ENCODE data around the gene PISD.
"Not testable (repeated sequence)": the region's sequence is repeated elsewhere in the genome, so short reads cannot be mapped to it uniquely, and the experiment has no call there.

PISD gene

DNA sequence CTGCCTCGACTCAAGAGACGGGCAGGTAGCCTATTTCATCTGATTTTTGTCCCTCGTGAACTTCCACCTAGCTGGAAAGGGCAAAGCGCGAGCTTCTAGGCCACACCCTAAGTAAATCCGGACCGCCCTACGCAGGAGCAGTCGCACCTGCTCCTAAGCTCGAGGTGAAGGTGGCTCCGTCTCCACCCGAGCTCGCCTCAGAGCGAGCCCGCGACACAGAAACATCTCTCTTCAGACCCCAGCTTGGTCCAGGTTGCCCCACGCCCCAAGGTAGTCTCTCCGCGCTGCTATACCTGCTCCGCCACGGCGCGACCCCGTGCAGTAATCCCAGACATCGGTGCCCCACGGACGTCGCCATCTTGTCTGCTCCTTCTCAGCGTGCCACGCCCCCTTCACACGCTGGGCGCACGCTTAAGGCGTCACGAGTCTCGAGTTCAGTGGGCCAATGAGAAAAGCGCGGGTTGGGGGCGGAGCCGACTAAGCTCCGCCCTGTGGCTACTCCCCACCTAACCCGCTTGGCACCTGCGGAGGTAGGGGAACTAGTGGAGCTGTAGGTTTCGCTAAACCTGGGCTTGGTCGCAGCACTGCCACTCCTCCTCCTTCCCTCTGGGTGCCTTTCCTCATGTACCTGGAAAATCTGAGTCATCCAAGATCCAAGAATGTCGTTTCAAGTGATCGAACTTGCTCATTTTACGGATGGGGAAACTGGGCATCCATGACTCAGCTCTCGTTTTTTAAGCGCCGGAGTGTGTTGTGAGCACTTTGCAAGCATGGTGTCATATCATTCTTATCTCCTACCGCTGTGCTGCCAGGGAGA is at the start of gene PISD:
Gene PISD, minus strand, starts transcription at position 365 of the 817 bp plus-strand sequence. Its CDS starts 7 bp downstream, at position 358.
- peak; percentile 92 to 93 for DNase-seq (ENCODE audit: low read depth in 2 of 2)

DNA sequence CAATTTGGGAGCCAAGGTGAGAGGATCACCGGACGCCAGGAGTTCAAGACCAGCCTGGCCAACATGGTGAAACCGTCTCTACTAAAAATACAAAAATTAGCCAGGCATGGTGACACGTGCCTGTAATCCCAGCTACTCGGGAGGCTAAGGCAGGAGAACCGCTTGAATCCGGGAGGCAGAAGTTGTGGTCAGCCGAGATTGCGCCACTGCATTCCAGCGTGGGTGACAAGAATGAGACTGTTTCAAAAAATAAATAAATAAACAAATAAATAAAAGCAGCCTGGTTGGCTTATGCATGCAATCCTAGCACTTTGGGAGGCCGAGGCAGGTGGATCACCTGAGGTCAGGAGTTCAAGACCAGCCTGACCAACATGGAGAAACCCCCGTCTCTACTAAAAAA is 49.2 kb upstream of the PISD start:
- DNase-seq (ENCODE audit: low read depth in 2 of 2), result not testable (repeated sequence)

DNA sequence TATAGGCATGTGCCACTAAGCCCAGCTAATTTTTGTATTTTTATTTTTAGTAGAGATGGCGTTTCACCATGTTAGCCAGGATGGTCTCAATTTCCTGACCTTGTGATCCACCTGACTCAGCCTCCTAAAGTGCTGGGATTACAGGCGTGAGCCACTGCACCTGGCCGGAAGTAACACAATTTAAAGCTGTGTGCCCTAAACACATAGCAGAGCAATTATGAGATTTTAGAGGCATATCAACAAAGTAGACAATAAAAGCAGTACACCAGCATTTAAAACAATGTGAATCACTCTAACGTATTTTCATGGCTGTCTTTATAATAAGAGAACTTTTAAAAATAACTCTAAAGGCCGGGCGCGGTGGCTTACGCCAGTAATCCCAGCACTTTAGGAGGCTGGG is 45.5 kb upstream of the PISD start:
- DNase-seq (ENCODE audit: low read depth in 2 of 2), result no peak

GRCh38 chr22:31695423-31695822 is 33.4 kb upstream of the PISD start:
- no peak for DNase-seq (ENCODE audit: low read depth in 2 of 2)

- not testable (repeated sequence) for DNase-seq (ENCODE audit: low read depth in 2 of 2)
Measured at GRCh38 chr22:31694046-31694445, 32.0 kb upstream of the PISD start.

DNA sequence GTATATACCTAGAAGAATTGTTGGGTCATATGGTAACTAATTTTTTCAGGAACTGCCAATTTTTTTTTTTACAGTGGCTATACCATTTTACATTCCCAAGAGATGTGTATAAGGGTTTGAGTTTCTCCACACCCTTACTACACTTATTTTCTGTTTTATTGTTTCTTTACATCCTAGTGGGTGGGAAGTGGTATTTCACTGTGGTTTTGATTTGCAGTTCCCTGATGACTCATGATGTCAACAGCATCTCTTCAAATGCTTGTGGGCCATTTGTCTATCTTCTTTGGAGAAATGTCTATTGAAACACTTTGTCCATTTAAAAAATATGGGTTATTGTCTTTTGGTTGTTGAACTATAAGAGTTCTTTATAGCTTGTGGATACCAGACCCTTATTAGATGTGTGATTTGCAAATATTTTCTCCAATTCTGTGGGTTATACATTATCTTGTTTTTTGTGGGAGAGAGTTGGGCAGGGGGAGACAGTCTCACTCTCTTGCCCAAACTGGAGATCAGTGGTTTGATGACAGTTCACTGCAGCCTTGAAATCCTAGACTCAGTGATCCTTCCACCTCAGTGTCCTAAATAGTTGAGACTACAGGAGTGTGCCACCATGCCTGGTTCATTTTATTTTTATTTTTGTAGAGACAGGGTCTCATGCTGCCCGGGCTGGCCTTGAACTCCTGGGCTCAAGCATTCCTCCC is 30.3 kb upstream of the PISD start:
- no peak for DNase-seq (ENCODE audit: low read depth in 2 of 2)

DNA sequence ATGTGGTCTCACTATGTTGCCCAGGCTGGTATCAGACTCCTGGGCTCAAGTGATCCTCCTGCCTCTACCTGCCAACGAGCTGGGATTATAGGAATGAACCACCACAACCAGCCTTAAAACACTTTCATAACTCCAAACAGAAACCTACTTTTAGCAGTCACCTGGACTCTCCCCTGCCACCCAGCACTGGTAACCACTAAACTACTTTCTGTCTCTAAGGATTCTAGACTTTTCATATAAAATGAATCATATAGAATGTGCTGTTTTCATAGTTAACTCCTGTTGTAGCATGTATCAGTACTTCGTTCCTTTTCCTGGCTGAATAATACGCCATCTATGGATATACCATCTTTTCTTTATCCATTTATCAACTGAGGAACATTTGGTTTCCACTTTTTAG is 29.4 kb upstream of the PISD start:
- no peak for DNase-seq (ENCODE audit: low read depth in 2 of 2)

DNA sequence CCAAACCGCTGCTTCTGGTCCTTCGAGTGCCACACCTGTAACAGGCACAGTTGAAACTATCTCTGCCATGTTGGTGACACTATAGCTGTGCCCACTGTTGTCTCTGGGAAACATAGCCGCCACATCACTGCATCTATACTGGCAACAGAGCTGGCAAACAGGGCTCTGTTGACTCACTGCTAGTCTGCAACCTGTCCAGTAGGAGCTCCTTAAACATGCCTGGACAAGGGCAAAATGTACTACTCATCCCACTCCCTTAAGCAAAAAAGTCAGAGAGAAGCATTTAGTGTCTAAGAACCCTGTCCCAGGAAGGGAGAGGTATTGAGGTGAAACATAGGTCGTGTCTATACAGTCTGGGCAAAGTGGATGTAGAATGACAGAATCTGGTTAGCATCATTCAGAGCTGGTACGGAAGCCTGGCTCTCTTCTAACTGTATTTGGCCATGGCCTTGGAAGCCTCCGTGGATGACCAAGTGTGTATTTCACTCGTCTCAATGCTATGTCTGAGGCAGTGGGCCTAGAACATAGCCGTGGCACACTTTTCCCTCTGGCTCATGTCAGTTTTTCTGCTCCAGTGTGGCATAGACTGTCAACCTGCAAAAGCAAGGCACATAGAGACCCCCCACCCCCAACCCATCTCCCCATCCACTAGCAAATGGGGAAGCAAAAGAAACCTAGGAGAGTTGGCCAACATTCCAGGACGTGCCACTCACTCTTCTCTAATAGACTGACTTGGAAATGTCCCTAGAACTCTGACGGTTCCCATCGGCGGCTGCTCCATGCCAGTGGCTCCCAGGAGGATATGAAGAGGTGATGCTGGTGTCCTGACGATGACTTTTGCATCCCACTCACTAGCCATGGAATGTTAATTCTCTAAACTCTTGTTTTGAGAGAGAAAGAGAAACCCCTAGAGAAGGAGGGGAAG is 21.4 kb upstream of the PISD start:
- DNase-seq (ENCODE audit: low read depth in 2 of 2), result no peak

DNA sequence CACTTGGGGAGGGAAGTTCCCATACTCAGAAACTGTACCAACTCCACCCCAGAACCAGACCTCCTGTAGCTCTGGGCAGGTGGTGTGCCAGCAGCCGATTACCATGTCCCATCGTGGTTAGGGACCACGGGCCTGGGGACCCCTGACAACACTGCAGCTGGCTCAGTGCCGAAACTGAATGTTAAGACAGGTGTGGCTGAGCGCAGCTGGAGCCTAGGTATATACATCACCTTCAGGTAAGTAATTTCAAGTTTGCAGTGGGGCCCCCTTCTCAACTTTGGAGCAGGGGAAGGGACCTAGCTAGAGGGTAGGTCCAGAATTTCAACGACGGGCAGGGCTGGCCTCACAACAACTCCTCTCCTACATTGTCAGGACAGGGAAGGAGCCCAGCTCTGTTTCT is 20.7 kb upstream of the PISD start:
- no peak for DNase-seq (ENCODE audit: low read depth in 2 of 2)

GRCh38 chr22:31681349-31682345 is 19.6 kb upstream of the PISD start:
- no peak for DNase-seq (ENCODE audit: low read depth in 2 of 2)

GRCh38 chr22:31680861-31681341 is 18.9 kb upstream of the PISD start:
- no peak for DNase-seq (ENCODE audit: low read depth in 2 of 2)

DNA sequence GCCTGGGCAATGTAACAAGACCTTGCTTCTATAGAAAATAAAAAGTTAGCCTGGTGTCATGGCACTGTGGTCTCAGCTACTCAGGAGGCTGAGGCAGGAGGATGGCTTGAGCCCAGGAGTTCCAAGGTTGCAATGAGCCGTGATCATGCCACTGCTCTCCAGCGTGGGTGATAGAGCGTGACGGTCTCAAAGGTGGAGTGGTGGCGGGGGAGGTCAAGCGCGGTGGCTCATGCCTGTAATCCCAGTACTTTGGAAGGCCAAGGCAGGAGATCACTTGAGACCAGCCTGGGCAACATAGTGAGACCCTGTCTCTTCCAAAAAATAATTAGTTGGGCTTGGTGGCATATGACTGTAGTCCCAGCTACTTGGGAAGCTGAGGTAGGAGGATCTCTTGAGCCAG is 16.7 kb upstream of the PISD start:
- DNase-seq (ENCODE audit: low read depth in 2 of 2), result no peak

GRCh38 chr22:31676700-31677099 is 14.7 kb upstream of the PISD start:
- DNase-seq (ENCODE audit: low read depth in 2 of 2), result peak; percentile 88 to 91

- not testable (repeated sequence) for DNase-seq (ENCODE audit: low read depth in 2 of 2)
Measured at GRCh38 chr22:31674219-31674618, 12.2 kb upstream of the PISD start.

- not testable (repeated sequence) for DNase-seq (ENCODE audit: low read depth in 2 of 2)
Measured at GRCh38 chr22:31668849-31669248, 6.8 kb upstream of the PISD start.

GRCh38 chr22:31662668-31663037 is 638 bp upstream of the PISD start:
- no peak for DNase-seq (ENCODE audit: low read depth in 2 of 2)

DNA sequence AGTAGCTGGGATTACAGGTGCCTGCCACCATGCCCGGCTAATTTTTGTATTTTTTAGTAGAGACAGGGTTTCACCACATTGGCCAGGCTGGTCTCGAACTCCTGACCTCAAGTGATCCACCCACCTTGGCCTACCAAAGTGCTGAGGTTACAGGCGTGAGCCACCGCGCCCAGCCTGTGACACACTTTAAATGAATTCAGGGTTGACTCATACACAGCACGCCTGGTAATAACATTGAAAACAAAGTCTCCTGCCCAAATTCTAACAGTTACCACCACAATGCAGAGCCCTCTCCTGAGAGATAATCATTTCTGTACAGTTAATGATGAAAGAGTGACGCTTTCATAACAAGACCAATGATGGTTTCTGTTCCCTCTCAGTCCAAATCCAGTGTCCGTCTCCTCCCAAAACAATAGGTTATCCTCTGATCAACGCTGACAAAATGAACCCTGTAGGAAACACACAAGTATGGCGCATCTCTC is 1.1 kb downstream of the PISD start:
- DNase-seq (ENCODE audit: low read depth in 2 of 2), result peak in 1 of 2 donors; percentile 63

GRCh38 chr22:31659246-31659645 is 2.8 kb downstream of the PISD start:
- no peak for DNase-seq (ENCODE audit: low read depth in 2 of 2)

DNA sequence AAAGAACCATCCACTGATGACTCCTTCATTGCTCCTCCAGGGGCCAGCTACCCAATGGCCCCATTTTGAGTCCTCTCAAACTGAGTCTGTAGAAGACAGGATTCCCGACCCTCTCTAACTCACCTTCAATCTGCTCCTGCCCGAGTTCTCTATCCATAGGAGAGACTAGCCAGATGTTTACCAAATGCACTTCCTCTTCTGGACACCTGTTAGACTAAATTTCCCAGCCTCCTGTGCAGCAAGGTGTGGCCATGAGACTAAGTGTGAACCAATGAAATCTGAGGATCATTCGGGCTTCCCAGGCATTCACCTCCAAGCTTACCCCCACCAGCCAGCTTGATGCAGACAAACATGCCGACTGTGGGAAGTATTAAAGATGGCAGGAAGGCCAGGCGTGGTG is 7.6 kb downstream of the PISD start:
- DNase-seq (ENCODE audit: low read depth in 2 of 2), result no peak

DNA sequence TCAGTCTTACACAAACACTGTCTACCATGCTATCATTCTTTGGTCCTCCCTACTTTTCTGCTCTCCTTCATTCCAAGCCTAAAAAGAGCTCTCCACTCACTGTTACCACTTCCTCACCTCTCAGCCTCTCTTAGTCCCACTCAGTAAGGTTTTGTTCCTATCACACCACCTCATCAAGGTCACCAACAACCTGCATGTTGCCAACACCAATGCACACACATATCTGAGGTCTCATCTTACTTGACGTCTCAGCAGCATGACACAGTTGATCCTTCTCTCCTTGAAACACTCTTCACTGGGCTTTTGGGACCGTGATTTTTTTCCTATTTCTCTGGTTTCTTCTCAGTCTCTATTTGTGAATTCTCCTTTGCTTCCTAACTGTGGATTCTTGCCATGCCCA is 8.1 kb downstream of the PISD start:
- DNase-seq (ENCODE audit: low read depth in 2 of 2), result no peak
